ENCODE measurements around the gene SDK1.

SDK1 gene

DNA sequence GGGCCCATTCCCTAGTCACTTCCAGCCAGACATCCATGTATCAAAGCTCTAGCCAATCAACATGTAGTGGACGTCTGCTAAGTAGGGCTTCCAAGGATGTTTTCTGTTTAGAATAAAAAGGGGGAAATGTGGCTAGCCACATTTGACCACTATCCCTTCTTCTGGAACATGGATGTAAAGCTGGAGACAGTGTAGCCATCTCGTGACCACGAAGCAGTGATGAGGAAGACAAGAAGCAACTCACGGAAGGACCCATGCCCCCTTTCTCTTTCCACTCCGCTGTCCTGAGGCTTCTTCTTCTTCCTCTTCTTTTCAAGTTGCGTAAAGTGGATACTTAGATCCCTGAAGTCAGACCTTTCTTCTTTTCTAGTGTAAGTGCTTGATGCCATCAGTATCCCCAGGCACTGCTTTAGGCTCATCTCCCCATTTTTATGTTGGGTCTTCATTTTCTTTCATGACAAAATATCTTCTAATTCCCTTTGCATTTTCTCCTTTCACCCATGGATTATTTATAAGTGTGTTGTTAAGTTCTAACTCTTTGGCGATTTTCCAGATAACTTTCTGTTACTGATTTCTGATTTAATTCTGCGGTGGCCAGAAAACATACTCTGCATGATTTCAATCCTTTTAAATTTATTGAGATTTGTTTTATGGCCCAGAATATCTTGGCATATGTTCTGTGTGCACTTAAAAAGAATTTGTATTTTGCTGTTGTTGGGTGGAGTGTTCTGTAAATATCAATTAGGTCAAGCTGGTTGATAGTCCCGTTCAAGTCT, 594.5 kb downstream of the SDK1 start:
- no peak for DNase-seq

DNA sequence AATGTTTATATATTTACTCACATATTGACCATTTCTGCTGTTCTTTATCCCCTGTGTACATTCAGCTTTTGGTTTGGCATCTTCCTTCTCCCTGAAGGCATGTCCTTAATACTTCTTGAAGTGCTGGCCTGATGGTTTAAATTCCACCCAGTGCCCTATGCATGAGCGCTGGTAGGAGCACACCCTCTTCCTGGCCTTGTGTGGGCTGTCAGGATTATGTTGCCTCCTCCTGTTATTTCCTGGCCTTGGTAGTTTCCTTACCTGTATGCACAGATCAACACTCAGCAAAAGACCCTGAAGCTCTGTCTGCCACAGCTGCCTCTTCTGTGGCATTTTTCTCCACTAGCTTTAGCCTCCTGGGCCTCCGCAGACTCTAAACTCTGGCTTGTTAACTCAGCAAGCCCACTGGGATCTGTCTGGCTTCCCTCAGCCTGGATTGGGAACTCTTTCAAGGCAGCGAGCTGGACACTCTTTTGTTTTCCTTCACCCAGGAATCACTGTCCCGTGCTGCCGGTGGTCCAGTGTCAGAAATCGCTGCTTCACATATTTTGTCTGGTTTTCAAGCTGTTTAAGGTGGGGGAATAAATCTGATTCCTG, 595.2 kb downstream of the SDK1 start:
- no peak for DNase-seq

DNA sequence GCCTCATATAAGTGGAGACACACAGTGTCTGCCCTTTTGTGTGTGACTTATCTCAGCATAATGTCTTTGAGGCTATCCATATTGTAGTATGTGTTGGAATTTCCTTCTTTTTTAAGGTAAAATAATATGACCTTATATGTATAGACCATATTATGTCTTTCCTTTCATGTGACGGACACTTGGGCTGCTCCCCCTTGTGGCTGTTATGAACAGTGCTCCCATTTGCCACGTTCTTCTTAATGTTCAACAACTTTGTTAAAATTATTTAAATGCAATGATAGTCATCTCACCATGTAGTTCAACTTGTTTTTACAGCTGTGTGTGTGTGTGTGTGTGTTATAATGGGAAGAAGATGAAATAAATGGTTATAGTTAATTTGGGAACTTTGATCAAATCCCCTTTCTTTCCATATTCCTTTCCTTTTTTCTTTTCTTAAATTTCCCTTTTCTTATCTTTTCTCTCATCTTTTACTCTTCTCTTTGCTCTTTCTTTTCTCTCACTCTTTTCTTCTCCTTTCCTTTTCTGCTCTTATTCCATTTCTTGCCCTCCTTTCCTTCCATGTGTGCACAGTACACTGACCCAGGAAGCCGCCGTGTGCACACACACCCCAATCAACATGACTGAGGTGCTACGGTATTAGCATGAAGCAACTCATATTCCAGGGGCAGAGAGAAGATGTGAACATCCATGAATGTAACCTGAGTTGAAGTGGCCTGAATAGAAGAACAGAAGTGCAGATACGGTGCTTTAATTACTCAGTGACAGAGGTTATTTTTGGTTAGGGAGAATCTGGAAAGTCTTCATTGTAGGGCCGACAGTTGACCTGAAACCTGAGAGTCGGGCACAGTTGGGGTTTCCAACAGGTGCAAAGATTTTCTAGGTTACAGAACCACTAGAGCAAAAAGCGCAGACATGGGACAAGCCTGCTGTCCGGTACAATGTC, 596.6 kb downstream of the SDK1 start:
- no peak for DNase-seq

DNA sequence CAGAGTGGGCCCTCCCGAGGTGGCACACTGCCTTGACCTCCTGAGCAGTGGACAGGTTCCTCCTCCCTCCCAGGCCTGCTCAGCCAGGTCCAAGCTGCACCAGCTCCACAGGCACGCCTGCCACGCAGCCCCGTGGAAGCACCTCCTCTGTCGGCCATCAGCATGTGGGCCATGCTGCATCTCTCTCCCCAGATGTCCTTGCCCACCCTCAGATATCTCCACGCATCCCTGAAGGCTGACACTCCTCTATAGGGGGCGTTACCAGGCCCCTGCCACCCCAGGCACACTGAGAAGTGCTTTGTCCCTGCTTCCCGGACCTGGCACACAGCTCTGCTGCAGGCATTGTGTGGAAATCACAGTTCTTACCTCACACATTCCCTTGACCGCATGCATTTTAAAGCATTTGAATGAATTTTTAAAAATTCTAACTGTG, 598.5 kb downstream of the SDK1 start:
- DNase-seq, result no peak

DNA sequence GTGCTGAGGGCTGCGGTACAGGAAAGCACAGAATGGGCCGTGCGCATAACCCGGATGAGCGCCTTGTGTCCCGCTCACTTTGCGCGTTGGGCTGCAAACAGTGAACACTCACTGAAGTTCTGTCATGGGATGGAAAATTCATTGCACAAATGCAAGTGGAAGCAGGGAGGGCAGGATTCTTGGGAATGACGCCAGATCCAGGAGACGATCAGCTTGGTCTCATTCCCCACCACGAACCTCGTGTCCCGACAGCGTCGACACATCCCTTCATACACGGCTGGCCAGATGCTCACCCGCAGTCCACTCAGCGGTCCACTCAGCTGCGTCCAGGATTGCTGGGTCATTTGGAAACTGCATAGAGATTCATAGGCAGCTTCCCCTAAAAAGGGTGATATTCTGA, 607.1 kb downstream of the SDK1 start:
- no peak for DNase-seq

DNA sequence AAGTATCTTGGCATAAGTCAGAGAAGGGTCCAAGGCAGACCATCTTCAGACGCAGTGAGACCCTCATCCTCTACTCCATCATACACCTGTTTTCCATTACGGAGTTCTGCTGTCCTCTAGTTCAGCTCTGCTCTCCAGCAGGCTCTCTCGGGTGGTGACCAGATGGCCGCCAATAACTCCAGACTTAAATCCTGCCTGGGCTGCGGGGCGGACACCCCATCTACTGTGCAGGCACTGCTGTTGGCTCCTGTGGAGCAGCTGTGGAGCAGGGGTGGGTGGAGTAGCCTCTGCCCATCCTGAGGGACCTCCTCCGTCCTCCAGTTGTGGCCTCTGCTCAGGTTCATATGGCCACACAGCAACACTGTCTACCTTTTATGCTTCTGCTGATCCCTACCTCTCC, 608.1 kb downstream of the SDK1 start:
- no peak for DNase-seq

DNA sequence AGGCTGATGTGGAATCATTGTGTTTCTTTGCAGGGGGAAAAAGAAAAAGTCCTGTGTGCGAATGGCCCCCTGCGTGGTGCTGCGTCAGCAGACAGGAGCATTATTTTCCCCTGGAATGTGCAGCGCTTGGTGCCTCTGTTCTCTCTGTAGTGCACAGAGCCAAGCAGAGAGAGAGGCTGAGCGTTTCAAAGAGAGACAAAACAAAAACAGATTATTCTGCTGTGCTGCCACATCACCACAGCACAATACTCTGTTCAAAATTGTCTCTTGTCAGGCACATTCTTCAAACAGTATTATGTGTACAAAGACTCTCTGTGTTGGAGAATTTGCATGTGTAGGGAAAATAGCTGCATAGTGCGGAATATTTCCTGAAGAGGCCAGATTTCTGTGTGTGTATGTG, 609.0 kb downstream of the SDK1 start:
- DNase-seq, result no peak

DNA sequence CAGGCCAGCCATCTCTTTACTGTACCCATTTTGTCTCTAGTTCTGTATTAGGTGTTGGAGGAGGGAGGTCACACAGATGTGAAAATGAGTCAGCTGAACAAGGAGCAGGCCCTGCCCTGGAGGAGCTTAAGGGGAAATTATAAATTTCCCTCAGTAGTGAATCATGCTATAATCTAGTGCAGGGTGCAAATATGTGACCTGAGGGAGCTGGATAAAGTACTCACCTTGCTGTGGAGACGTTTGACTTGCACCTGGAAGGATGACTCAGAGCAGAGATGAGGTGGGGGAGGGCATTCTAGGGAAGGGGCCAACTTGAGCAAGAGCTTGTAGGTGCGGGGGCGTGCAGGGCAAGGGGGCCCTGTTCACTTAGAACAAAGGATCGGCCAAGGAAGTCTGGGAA, 610.6 kb downstream of the SDK1 start:
- no peak for DNase-seq

DNA sequence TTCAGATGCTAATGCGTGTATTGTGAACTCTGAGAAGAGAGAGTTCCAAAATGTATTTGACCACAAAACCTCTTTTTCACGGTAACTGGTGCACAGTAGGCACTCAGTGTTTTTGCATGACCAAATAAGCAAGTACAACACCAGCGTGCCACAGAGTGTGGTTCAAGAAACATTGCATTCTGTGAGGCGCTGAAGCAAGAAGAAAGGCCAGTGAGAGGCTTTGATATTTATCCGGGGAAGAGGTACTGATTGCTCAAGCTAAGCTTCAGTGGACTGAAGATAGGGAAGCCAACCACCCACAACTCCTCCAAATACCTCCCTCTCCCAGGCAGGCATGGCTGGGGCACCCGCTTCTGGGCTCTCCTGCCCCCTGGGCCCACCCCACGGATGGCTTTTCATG, 611.2 kb downstream of the SDK1 start:
- no peak for DNase-seq

DNA sequence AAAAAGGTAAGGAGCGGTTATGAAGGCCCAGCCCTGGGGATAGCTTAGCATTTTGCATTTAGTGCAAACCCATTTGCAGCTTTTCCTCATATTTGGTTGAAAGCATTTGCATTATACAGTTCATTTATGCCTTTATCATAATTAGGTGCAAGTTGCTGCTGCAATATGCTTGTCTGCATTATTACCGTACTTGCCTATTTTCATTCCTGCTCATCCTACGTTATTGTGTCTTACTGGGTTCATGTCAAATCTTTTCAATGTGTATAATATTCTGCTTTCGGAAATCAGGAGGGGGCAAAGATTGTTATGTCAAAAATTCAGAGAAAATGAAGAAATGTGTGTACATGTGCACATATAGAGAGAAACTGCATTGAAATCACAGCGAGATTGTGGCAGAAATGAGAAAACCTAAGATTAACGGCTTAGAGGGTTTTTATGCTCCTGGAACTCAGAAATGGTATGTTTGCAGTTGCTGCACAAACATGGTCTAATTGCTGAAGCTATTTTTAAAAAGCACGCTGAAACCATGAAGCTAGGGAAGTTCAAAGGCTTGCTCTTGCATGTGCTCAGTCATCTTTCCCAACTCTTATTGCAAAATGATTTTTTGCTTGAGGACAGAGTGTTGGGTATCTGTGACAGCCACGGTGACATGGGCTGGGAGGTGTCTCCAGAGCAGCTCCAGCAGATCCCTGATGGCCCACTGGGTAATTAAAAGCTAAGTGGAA, 613.2 kb downstream of the SDK1 start:
- DNase-seq, result no peak

DNA sequence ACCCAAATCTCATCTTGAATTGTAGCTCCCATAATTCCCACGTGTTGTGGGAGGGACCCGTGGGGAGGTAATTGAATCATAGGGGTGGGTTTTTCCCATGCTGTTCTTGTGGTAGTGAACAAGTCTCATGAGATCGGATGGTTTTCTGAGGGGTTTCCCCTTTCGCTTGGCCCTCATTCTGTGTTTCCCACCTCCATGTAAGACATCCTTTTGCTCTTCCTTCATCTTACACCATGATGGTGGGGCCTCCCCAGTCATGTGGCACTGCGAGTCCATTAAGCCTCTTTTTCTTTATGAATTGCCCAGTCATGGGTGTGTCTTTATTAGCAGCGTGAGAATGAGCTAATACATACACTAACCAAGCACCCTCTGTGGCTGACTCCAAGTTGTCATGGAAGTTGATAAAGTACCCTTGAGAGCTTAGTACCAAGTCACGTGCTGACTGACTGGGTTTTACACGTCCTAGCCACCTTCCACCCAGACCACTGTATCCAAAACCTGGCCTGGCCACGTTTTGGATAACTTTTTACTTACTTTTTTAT, 614.4 kb downstream of the SDK1 start:
- DNase-seq, result no peak

DNA sequence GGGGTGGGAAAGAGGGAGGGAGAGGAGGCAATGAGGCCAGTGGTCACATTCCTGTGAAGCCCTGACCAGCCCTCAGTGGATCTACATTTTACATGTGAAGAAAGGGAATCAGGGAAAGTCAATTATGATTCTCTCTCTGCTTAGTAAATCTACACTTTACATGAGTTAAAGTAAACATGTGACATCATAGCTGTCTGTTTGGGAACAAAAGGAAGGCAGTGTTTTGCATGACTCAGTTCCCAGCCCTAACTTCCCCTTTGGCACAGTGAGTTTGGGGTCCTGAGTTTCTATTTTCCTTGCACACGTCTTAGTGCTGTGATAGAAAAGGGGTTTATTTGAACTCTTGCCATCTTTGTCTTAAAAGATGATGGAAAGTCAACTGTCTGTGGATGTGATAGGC, 615.1 kb downstream of the SDK1 start:
- no peak for DNase-seq

DNA sequence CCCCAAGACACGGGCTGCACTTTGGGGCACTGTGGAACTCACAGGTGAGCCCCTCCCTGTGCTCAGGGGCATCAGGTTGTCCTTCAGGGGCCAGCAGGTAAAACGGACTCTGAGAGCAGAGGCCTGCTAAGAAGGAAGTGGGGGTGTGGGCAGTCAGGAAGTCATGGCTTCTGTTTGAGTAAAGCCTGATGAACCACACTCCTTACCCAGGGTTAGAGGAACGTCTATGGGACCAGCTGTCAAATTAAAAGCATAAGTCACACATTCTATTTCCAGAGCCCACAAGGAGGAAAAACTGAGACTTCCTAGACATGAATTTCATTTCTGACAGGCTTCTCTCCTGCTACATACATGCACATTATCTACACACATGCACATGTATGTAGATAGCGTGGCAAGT, 616.4 kb downstream of the SDK1 start:
- DNase-seq, result no peak

DNA sequence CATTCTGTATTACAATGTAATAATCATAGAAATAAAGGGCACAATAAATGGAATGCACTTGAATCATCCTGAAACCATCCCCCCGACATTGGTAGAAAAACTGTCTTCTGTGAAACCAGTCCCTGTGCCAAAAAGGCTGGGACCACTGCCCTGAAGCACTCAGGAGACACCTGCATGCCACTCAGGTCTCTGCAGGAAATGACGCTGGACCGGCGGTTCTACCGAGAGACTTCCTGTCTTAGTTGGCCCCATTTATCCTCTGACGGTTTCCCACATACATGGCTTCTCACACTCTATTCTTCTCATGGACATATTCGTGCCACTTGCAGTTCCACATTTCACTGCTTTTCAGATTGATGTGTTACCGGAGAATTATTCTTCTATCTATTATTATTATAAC, 617.5 kb downstream of the SDK1 start:
- DNase-seq, result no peak

DNA sequence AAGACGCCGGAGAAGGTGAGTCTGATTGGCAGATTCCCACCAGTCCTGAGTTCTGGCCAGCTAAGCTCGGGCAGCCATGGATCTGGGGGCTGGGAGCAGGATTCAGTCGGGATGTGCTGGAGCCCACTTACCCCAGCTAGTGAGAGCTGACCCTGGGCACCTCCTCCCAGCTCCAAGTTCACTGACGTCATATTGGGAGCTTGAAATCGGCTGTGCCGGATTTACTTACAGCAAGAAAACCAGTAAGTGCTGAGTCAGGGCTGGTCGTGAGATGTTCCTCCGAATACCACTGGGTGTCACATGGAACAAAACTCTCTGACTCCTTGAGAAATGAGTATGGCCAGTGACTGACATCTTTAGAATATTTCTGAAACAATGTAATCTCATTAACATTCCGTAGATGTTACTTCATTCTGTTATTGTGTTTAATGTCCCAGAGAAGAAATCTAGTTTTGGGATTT, 621.2 kb downstream of the SDK1 start:
- no peak for DNase-seq

DNA sequence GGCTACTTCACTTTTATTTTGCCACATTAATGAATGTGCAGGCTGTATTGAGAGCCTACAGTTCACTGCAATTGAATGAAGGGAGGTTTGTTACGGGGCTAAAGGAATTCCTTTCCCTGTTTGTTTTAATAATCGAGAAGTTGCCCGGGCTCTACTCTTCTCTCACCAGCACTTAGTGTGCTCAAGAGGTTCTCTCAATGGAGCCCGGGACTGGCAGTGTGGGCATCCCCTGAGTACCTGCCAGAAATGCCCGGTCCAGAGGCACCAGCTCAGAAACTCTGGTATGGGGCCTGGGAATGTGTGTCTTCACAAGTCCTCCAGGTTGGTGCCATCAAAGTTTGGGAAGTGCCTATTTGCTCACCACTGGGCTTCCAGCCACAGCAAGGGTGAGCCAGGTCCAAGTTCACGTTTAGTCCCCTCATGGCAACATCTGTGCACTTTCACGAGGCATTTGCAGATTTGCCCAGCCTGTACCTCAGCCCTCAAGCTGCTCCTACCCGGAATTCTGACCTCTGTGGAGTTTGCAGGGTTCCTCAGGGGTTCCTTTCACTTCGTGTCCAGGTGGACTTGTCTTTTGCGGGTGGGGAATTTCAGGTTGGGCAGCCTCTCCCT, 622.4 kb downstream of the SDK1 start:
- no peak for DNase-seq

DNA sequence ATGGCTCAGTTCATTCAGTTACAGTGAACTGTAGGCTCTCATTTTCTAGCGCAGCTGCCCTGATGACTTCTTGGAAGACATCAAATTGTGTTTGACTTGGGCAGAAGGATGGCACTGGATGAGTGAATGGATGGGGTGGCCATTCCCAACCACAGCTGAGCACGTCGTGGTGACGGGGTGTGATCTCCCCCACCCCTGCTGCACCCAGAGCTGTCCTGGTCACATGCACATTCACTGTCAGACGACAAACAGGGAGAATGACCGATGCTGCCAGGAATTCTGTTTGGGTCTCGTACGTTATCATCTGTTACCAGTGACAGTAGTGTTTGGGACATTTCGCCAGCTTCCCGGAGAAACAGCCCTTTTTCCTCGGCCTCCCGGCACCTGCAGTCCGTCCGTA, 623.2 kb downstream of the SDK1 start:
- DNase-seq, result no peak

DNA sequence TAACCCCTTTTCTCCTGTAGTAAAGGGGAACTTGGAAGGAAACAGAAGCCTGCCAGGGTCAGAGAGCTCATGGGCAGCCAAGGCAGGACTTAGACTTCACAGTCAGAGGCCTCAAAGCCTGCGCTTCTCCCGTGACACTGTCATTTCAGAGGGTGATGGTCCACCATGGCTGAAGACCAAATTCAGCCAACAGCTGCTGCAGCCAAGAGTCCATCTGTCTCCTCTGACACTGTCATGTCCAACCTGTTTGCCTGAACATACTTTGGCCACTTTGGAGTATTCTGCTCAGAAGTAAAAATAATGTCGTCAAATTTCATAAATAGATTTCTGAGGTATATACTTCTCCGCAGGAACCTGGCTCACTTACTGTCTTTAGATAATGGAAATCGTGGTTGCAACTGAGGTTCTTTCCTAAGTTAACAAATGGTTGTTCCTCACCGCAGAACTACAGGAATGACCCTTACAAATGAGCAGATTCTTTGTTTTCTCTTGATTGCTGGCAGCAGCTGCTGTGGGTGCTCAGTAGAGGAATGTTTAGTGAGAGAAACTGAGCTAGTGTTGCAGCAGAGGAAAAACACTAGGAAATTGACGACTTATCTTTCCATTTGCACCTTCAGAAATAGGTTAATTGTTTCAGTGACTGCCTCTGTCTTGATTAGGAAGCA, 626.5 kb downstream of the SDK1 start:
- DNase-seq, result no peak

DNA sequence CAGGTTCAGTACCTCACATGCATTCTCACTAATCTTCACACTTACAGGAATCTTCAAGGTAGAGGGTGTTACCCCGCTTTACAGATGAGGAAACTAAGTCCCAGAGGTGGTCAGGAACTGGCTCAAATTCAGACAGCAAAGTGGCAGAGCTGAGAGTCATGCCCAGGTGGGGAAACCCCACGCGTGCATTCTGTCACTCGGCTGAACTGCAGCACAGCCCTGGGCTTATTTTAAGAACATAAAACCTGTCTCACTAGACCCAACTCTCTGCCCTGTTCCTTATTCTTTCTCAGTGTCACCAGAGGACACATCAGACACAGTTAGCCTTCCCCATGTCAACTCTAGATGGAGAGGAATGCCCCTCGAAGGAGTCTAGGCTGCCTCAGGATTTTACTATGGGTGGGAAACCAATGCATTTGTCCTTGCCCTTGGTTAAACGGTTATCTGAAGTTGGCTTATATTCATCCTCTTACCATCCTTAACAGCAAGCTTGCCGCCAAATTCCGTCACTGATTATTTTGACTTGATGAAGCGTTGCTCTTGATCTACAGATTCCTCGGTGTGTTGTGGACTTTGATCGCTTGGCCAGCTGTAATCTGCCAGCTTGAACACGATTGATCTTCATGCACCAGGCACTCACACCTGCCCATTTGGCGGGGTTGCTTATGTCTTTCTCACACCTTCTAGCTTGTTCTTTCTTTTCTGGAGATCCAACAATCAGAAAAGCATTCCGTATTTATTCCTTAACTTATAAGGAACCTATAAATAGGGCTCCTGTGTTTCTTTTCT, 627.9 kb downstream of the SDK1 start:
- DNase-seq, result no peak

DNA sequence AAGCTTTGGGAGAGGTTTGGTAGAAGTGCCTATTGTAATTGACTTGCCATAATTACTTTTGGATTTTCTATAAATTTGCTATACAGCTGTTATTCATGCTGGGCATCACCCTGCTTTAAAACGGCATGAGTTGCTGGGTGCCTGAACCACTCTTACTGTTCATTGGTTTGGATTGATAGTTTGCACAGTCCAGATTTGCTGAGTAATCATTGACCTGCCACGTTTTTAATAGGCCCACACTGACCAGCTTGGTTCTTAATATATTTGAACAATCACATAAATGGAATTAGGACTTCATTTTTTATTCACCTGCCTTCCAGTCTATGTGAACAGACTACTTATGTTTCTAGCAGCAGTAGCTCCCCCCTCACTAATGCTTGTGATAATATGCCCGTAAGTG, 630.8 kb downstream of the SDK1 start:
- DNase-seq, result no peak

DNA sequence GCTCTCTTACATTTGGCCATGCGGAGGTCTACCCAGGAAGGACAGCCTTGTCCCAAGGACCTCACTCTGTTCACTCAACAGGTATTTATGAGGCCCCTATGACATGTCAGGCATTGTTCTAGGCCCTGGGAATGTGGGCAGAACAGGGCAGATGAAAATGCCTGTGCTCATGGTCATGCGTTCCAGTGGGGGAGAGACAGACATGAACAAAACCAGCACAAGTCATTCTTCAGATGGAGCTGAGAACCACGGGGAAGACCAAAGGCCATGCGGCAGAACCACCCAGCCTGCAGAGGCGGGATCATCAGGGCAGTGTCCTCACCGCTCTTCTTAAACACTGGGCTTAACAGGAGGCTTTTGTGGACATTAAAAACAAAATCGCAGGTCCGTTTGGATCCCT, 636.1 kb downstream of the SDK1 start:
- no peak for DNase-seq

Measured in NCI-H1417 treated with DMSO at 0.1 percent for 48 hours (cell line).